DOHH2 (cell line): ENCODE results near the gene LDHAL6A.

Experiments
- H3F3A ChIP-seq: fragments of 200-600 bp; sonication (generic), shearing (Covaris generic); 2 replicates; pipeline ENCODE4 v1.6.0; 2016; ENCODE audit warnings: antibody characterized with exemption, mild to moderate bottlenecking; ENCODE audit not compliant: control insufficient read depth, insufficient read depth
- H3K27ac ChIP-seq: fragments of 200-600 bp; sonication (generic); 2 replicates; pipeline ENCODE4 v1.5.1; 2014; ENCODE audit warnings: low read depth, mild to moderate bottlenecking, low read length, moderate library complexity
- H3K27me3 ChIP-seq: fragments of 200-600 bp; sonication (generic); 2 replicates; pipeline ENCODE4 v1.6.1; 2014; ENCODE audit warnings: mild to moderate bottlenecking, low read length, mixed read lengths; ENCODE audit not compliant: control insufficient read depth
- H3K36me3 ChIP-seq: fragments of 200-600 bp; sonication (generic); 2 replicates; pipeline ENCODE4 v1.6.1; 2014; ENCODE audit warnings: mild to moderate bottlenecking, low read length, moderate library complexity, mixed read lengths; ENCODE audit not compliant: control insufficient read depth
- H3K4me1 ChIP-seq: fragments of 200-600 bp; sonication (generic); 2 replicates; pipeline ENCODE4 v1.6.1; 2014; ENCODE audit warnings: mild to moderate bottlenecking, low read length, mixed read lengths; ENCODE audit not compliant: control insufficient read depth
- H3K4me2 ChIP-seq: fragments of 200-600 bp; sonication (generic); 2 replicates; pipeline ENCODE4 v1.6.0; 2014; ENCODE audit warnings: mild to moderate bottlenecking, low read length, moderate library complexity
- H3K4me3 ChIP-seq: fragments of 200-600 bp; sonication (generic); 2 replicates; pipeline ENCODE4 v1.5.1; 2014; ENCODE audit warnings: mild to moderate bottlenecking, low read length, mixed read lengths
- H3K79me2 ChIP-seq: fragments of 200-600 bp; sonication (generic); 2 replicates; pipeline ENCODE4 v1.6.1; 2014; ENCODE audit warnings: mild to moderate bottlenecking, low read length, mixed read lengths; ENCODE audit not compliant: control insufficient read depth
- H3K9me2 ChIP-seq: fragments of 200-600 bp; sonication (generic); replicated peaks from 2 replicates; pipeline ENCODE4 v1.6.1; 2014; ENCODE audit warnings: mild to moderate bottlenecking, low read length, mixed read lengths; ENCODE audit not compliant: control insufficient read depth
- H3K9me3 ChIP-seq: fragments of 200-600 bp; sonication (generic); 2 replicates; pipeline ENCODE4 v1.6.1; 2014; ENCODE audit warnings: antibody characterized with exemption, low read length, mixed read lengths; ENCODE audit not compliant: control insufficient read depth, insufficient read depth
- H4K20me1 ChIP-seq: fragments of 200-600 bp; sonication (generic); 2 replicates; pipeline ENCODE4 v1.6.0; 2014; ENCODE audit warnings: low read depth, mild to moderate bottlenecking, antibody characterized with exemption, low read length, moderate library complexity; ENCODE audit not compliant: control insufficient read depth, insufficient read depth
- CTCF ChIP-seq: fragments of 200-600 bp; sonication (generic); IDR thresholded peaks from one replicate; pipeline ENCODE4 v1.5.1; 2014; ENCODE audit warnings: antibody characterized with exemption, mild to moderate bottlenecking, low read depth, low read length; ENCODE audit not compliant: poor library complexity, severe bottlenecking
- EZH2phosphoT487 ChIP-seq: fragments of 200-600 bp; sonication (generic); IDR thresholded peaks from 2 replicates; pipeline ENCODE4 v1.6.1; 2017; ENCODE audit warnings: borderline replicate concordance, mild to moderate bottlenecking, antibody characterized with exemption, low read length, moderate library complexity, mixed read lengths

The LDHAL6A gene

GRCh38 chr11:18521122-18521521, 65.5 kb downstream of the LDHAL6A start:
- H3K4me1 ChIP-seq, result peaks cover 14% of the 10 kb centered on the region
- H3F3A ChIP-seq, result no peaks in the 10 kb centered on the region
- H3K4me2 ChIP-seq, result no peak overlapping the region
- H3K27me3 ChIP-seq, result no peaks in the 10 kb centered on the region
- H3K9me3 ChIP-seq, result no peaks in the 10 kb centered on the region
- TF ChIP-seq CTCF (no peak), EZH2phosphoT487 (no peak)
- no peak overlapping the region for H3K4me3 ChIP-seq
- peaks cover 30% of the 10 kb centered on the region for H3K36me3 ChIP-seq
- H3K79me2 ChIP-seq, result peaks cover 64% of the 10 kb centered on the region
- no peaks in the 10 kb centered on the region for H4K20me1 ChIP-seq
- no peaks in the 10 kb centered on the region for H3K9me2 ChIP-seq
- no peak overlapping the region for H3K27ac ChIP-seq

GRCh38 chr11:18522388-18522787, 66.7 kb downstream of the LDHAL6A start:
- Histone ChIP-seq H3K4me2 (no peak overlapping the region), H3K36me3 (peaks cover 34% of the 10 kb centered on the region), H3K79me2 (peaks cover 77% of the 10 kb centered on the region), H3K27ac (no peak overlapping the region), H3K4me1 (peaks cover 14% of the 10 kb centered on the region), H4K20me1 (no peaks in the 10 kb centered on the region), H3F3A (no peaks in the 10 kb centered on the region), H3K9me3 (no peaks in the 10 kb centered on the region), H3K27me3 (no peaks in the 10 kb centered on the region), H3K4me3 (no peak overlapping the region), H3K9me2 (no peaks in the 10 kb centered on the region)
- TF ChIP-seq EZH2phosphoT487 (no peak), CTCF (peak; percentile 36)

GRCh38 chr11:18523084-18523483, 67.4 kb downstream of the LDHAL6A start:
- Histone ChIP-seq H3K79me2 (peaks cover 80% of the 10 kb centered on the region), H3K27ac (no peak overlapping the region), H3K9me2 (no peaks in the 10 kb centered on the region), H3F3A (no peaks in the 10 kb centered on the region), H3K4me3 (no peak overlapping the region), H3K36me3 (peaks cover 27% of the 10 kb centered on the region), H3K4me2 (no peak overlapping the region), H3K27me3 (no peaks in the 10 kb centered on the region), H3K9me3 (no peaks in the 10 kb centered on the region), H3K4me1 (peaks cover 19% of the 10 kb centered on the region), H4K20me1 (no peaks in the 10 kb centered on the region)
- TF ChIP-seq CTCF (no peak), EZH2phosphoT487 (no peak)
